ENCODE data around the gene OR2T2.
"Not testable (repeated sequence)": the region's sequence is repeated elsewhere in the genome, so short reads cannot be mapped to it uniquely, and the experiment has no call there.

The OR2T2 gene

DNA sequence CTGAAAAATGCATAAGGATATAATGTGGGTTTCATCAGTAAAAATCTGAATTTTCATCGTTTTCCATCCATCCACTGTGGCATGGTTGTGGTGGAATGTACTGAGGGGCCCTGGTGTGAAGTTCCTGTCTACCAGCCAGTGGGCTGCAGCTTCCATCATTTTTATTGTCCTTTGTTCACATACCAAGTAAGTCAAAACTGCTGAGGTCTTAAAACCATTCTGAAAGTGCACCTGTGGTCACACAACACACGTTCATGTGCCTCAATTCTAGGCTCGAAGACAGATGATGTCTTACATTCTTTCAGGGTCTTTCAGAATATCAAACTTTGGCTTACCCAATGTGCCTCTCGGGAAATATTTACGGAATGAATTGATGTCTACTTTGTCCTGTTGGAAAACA lies 6.2 kb upstream of the OR2T2 start:
- not testable (repeated sequence) for H3K4me2 ChIP-seq (ENCODE audit: low read length); H3K27ac ChIP-seq; H3K27me3 ChIP-seq (ENCODE audit: control insufficient read depth, insufficient read depth, low read length); H3K9ac ChIP-seq; H3K4me3 ChIP-seq (ENCODE audit: low read depth, low read length); H3K36me3 ChIP-seq (ENCODE audit: control insufficient read depth, insufficient read depth, low read length); H3K79me2 ChIP-seq; H2AFZ ChIP-seq; H3K4me1 ChIP-seq; H3K9me3 ChIP-seq (ENCODE audit: control insufficient read depth, low read length)

DNA sequence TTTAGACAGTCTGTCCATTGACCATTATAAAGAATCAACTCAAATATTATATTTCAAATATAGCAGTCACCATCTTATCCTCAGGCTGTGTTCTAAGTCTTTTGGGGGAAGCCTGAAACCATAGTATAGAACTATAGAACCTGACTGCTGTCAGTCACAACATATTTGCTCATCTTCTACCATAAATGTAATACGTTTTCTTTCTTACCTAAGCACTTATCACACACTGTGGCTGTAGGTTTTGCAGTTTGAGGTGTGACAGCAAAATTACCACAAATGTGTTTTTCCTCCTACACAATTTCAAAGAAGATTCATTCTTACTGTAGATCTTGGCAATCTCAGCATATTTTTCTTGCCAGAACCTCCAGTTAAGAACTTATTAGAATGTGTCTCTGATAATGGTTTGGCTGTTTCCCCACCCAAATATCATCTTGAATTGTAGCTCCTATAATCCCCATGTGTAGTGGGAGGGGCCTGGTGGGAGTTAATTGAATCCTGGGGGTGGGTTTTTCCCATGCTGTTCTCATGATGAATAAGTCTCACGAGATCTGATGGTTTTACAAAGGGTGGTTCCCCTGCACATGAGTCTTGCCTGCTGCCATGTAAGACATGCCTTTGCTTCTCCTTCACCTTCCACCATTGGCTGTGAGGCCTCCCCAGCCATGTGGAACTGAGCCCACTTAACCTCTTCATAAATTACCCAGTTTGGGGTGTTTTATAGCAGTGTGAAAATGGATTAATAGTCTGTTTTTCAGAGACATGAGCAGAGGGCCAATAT lies 2.7 kb upstream of the OR2T2 start:
- not testable (repeated sequence) for H3K9ac ChIP-seq; H3K36me3 ChIP-seq (ENCODE audit: control insufficient read depth, insufficient read depth, low read length)

DNA sequence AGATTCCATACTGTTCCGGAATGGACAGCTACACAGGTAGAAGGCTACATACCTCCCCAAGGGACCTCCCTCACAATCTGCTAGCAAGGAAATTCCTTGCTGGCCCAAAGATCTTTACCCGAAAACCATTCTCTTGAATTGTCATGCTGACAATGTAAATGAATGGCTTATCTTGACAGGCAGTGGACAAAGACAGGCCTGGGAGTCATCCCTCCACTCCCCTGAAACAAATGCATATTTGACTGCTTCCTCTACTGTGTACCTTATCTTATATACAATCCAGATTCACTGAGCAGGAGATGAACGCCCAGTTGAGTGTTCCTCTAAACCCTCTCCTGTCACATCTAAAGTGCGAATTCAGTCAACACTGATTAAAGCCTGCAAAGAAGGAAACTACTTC lies 834 bp upstream of the OR2T2 start:
- not testable (repeated sequence) for H3K4me3 ChIP-seq (ENCODE audit: low read depth, low read length); H3K4me1 ChIP-seq; H2AFZ ChIP-seq; H3K36me3 ChIP-seq (ENCODE audit: control insufficient read depth, insufficient read depth, low read length); H3K27ac ChIP-seq; H3K4me2 ChIP-seq (ENCODE audit: low read length); H3K9ac ChIP-seq; H3K9me3 ChIP-seq (ENCODE audit: control insufficient read depth, low read length); H3K79me2 ChIP-seq; H3K27me3 ChIP-seq (ENCODE audit: control insufficient read depth, insufficient read depth, low read length)

More for the DNA sequence above, 2.7 kb upstream of the OR2T2 start:
- H3K4me3 ChIP-seq (ENCODE audit: low read depth, low read length); H3K27ac ChIP-seq; H3K4me2 ChIP-seq (ENCODE audit: low read length); H2AFZ ChIP-seq; H3K9me3 ChIP-seq (ENCODE audit: control insufficient read depth, low read length); H3K4me1 ChIP-seq; H3K79me2 ChIP-seq; H3K27me3 ChIP-seq (ENCODE audit: control insufficient read depth, insufficient read depth, low read length): not testable (repeated sequence)

DNA sequence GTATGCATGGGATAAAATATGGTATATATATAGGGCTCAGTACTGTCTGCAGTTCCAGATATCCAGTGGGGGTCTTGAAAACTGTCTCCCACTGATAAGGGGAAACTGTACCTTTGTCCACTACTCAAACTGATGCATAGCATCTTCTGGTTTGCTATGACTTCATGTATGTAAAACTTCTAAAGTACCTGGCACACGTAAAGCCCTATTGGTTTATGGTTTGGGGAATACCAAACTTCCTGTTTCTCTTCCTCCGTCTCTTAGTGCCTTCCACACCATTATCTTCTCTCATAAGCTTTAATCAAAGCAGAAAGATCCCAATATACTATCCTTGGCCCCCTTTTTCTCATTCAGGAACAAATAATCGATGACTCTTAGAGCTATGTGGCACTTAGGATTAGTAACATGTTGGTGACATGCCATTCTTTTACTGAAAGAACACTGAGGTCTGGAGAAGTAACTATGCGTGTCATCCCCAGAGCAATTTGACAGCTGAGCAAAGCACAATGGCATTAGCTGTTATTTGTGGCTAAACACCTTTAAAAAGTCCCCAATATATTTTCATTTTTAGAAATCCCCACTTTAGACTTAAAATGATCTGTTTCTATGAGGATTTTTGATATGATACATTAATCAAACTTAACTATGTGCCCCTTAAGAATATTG lies 3.1 kb downstream of the OR2T2 start:
- H3K27ac ChIP-seq; H3K36me3 ChIP-seq (ENCODE audit: control insufficient read depth, insufficient read depth, low read length); H3K9me3 ChIP-seq (ENCODE audit: control insufficient read depth, low read length); H3K9ac ChIP-seq; H3K27me3 ChIP-seq (ENCODE audit: control insufficient read depth, insufficient read depth, low read length); H3K79me2 ChIP-seq; H3K4me1 ChIP-seq; H3K4me3 ChIP-seq (ENCODE audit: low read depth, low read length); H3K4me2 ChIP-seq (ENCODE audit: low read length); H2AFZ ChIP-seq: not testable (repeated sequence)

DNA sequence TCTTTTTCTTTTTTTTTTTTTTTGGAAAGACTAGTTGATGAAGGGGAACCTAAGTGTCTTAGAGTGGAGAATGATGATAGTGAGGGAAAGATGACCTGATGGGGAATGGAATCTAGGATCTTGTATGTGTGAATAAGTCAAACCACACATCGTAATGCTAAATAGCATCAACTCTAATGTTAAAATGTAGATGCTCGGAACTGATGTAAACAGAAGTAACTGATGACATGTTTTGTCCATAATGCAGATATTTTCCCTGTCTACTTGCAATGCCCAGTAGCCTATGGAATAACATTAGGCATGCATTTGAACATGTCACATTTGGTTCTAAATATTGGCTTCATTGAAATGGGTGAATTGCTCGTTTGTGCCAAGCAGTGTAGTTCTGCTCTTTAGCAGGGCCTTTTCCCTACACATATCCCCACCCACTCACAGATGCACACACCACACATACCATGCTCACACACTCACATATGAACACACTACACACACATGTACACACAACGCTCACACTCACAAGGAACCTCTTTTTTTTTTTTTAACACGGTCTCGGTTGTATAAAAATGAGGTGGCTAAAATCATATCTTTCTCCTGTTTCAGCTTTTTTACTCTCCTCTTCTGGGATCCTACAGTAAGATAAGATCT lies 4.5 kb downstream of the OR2T2 start:
- not testable (repeated sequence) for H3K36me3 ChIP-seq (ENCODE audit: control insufficient read depth, insufficient read depth, low read length); H3K9ac ChIP-seq; H2AFZ ChIP-seq; H3K4me2 ChIP-seq (ENCODE audit: low read length); H3K27ac ChIP-seq; H3K79me2 ChIP-seq; H3K27me3 ChIP-seq (ENCODE audit: control insufficient read depth, insufficient read depth, low read length); H3K4me1 ChIP-seq; H3K9me3 ChIP-seq (ENCODE audit: control insufficient read depth, low read length); H3K4me3 ChIP-seq (ENCODE audit: low read depth, low read length)

DNA sequence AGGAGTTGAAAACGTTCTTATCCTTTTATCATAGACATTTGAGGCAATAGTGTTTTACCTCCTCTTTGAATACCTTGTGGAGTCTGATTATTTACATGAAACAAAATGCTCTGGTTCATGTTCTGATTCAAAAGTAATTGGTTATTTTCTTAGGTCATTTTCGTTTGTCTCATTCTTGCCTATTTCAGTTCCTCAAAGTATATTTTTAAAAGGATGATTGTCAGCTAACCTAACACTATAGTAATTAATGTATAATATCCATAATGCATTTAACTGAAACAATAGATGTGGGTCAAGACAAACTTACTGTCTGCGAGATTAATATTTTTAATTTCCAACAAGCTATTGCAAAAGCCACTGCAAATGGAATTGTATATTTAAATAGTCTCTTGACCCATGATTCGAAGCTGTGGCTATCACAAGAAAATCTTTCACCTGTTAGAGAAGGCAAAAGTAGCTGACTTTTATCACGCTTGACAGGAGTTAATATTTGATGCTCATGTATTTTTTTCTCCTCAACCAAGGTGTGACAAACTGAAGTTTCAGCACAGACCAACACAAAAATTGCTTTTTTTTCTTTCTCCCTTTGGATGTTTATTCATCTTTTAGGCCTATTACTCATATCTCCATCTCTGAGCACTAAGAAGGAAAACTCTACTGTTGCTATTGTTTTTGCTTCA lies 5.2 kb downstream of the OR2T2 start:
- H3K4me3 ChIP-seq (ENCODE audit: low read depth, low read length); H3K27ac ChIP-seq; H3K4me2 ChIP-seq (ENCODE audit: low read length); H3K27me3 ChIP-seq (ENCODE audit: control insufficient read depth, insufficient read depth, low read length); H2AFZ ChIP-seq; H3K79me2 ChIP-seq; H3K9ac ChIP-seq; H3K9me3 ChIP-seq (ENCODE audit: control insufficient read depth, low read length); H3K4me1 ChIP-seq; H3K36me3 ChIP-seq (ENCODE audit: control insufficient read depth, insufficient read depth, low read length): not testable (repeated sequence)

DNA sequence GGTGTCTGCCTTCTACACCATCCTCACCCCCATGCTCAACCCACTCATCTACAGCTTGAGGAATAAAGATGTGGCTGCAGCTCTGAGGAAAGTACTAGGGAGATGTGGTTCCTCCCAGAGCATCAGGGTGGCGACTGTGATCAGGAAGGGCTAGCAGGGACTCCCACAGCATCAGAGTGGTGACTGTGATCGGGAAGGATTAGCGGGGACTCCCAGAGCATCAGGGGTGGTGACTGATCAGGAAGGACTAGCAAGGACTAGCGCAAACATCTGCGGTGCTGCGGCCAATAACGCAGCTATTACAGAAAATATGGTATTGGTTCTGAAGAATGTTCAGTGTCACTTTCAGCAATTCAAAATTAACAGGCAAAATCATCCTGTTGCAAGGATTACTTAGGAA lies 8.2 kb downstream of the OR2T2 start:
- not testable (repeated sequence) for H3K27ac ChIP-seq; H3K9ac ChIP-seq; H3K36me3 ChIP-seq (ENCODE audit: control insufficient read depth, insufficient read depth, low read length); H2AFZ ChIP-seq; H3K9me3 ChIP-seq (ENCODE audit: control insufficient read depth, low read length); H3K4me1 ChIP-seq; H3K79me2 ChIP-seq; H3K4me2 ChIP-seq (ENCODE audit: low read length); H3K27me3 ChIP-seq (ENCODE audit: control insufficient read depth, insufficient read depth, low read length); H3K4me3 ChIP-seq (ENCODE audit: low read depth, low read length)

DNA sequence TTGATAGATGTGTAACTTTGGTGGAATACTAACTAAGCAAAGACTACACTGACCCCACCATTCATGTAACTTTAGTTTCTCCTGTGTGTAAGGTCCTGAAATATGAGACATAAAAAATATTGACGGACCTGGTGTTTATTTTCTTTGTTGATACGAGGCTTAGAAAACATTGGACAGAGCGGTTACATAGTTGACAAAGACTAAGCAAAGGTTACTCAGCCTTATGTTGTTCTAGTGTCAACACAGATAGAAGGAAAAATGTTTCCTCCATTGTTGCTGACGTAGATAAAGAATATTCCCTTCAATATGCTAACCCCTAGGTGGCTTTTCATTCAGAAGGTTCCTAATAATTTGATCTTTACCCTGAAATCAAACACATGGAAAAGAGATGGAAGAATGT lies 9.6 kb downstream of the OR2T2 start:
- H3K27ac ChIP-seq; H2AFZ ChIP-seq; H3K27me3 ChIP-seq (ENCODE audit: control insufficient read depth, insufficient read depth, low read length); H3K36me3 ChIP-seq (ENCODE audit: control insufficient read depth, insufficient read depth, low read length); H3K9me3 ChIP-seq (ENCODE audit: control insufficient read depth, low read length); H3K4me2 ChIP-seq (ENCODE audit: low read length); H3K9ac ChIP-seq; H3K4me1 ChIP-seq; H3K79me2 ChIP-seq; H3K4me3 ChIP-seq (ENCODE audit: low read depth, low read length): not testable (repeated sequence)

DNA sequence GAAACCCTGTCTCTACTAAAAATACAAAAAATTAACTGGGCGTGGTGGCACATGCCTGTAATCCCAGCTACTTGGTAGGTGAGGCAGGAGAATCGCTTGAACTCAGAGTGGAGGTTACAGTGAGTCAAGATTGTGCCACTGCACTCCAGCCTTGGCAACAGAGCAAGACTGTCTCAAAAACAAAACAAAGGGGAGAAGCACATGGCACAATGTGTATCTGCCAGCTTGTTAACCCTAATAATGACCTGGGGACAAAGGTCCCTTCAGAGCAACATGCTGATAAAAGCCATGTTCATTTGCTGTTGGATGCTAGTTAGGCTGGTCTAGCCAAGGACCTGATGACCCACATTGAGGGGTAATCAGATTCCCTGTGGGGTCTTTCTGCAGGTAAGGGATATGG lies 11.2 kb downstream of the OR2T2 start:
- H3K9ac ChIP-seq; H3K4me2 ChIP-seq (ENCODE audit: low read length); H2AFZ ChIP-seq; H3K79me2 ChIP-seq; H3K4me3 ChIP-seq (ENCODE audit: low read depth, low read length); H3K27ac ChIP-seq; H3K27me3 ChIP-seq (ENCODE audit: control insufficient read depth, insufficient read depth, low read length); H3K4me1 ChIP-seq; H3K9me3 ChIP-seq (ENCODE audit: control insufficient read depth, low read length); H3K36me3 ChIP-seq (ENCODE audit: control insufficient read depth, insufficient read depth, low read length): not testable (repeated sequence)

DNA sequence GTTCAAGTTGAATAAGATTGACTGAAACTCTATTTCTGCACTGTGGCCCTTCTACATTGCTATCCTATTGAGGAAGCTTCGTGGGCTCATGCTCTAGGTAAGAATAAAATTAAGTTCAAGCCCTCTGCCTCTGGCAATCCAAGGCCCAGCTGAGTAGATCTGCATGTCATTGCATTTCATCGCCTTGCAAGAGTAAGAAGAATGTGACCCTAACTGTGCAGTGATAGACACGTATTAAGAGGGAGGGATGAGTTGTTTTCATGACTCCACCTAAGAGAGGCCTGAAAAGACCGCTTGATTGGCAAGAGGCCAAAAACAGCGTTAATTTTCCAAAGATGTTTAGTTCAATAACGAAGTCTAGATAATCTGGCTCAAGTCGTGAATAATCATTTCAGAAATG lies 13.7 kb downstream of the OR2T2 start:
- H3K4me2 ChIP-seq (ENCODE audit: low read length); H3K27me3 ChIP-seq (ENCODE audit: control insufficient read depth, insufficient read depth, low read length); H3K79me2 ChIP-seq; H2AFZ ChIP-seq; H3K4me3 ChIP-seq (ENCODE audit: low read depth, low read length); H3K9me3 ChIP-seq (ENCODE audit: control insufficient read depth, low read length); H3K27ac ChIP-seq; H3K4me1 ChIP-seq; H3K9ac ChIP-seq; H3K36me3 ChIP-seq (ENCODE audit: control insufficient read depth, insufficient read depth, low read length): not testable (repeated sequence)

Measured in parathyroid adenoma (tissue), 2 donors.